ENCODE measurements around the gene S100PBP.
"Not testable (repeated sequence)": the region's sequence is repeated elsewhere in the genome, so short reads cannot be mapped to it uniquely, and the experiment has no call there.

Gene S100PBP

GRCh38 chr1:32786856-32787255, 30.6 kb upstream of the S100PBP start:
- no peak for DNase-seq

GRCh38 chr1:32789356-32789755, 28.1 kb upstream of the S100PBP start:
- not testable (repeated sequence) for DNase-seq

- no peak for DNase-seq
These were observed 25.6 kb upstream of the S100PBP start for GRCh38 chr1:32791881-32792280.

- not testable (repeated sequence) for DNase-seq
These were observed 21.7 kb upstream of the S100PBP start for GRCh38 chr1:32795763-32796162.

GRCh38 chr1:32797456-32797855, 20.0 kb upstream of the S100PBP start:
- no peak for DNase-seq

- DNase-seq, result no peak
These were observed 19.3 kb upstream of the S100PBP start for GRCh38 chr1:32798191-32798590.

- no peak for DNase-seq
These were observed 18.6 kb upstream of the S100PBP start for GRCh38 chr1:32798679-32799416.

- DNase-seq, result no peak
These were observed 16.2 kb upstream of the S100PBP start for GRCh38 chr1:32801096-32801715.

- not testable (repeated sequence) for DNase-seq
These were observed 13.0 kb upstream of the S100PBP start for GRCh38 chr1:32804460-32804859.

- DNase-seq, result no peak
These were observed 11.2 kb upstream of the S100PBP start for GRCh38 chr1:32806290-32806689.

GRCh38 chr1:32806910-32807523, 10.4 kb upstream of the S100PBP start:
- no peak for DNase-seq

GRCh38 chr1:32808580-32808979, 8.9 kb upstream of the S100PBP start:
- DNase-seq, result no peak

- no peak for DNase-seq
These were observed 7.1 kb upstream of the S100PBP start for GRCh38 chr1:32810358-32810757.

- no peak for DNase-seq
These were observed 6.2 kb upstream of the S100PBP start for GRCh38 chr1:32811265-32811664.

GRCh38 chr1:32811917-32812316, 5.5 kb upstream of the S100PBP start:
- DNase-seq, result no peak

- no peak for DNase-seq
These were observed 3.3 kb upstream of the S100PBP start for GRCh38 chr1:32813941-32814739.

- DNase-seq, result no peak
These were observed 736 bp upstream of the S100PBP start for GRCh38 chr1:32816676-32817158.

GRCh38 chr1:32817815-32818786, 648 bp downstream of the S100PBP start:
- peak; percentile 30 for DNase-seq

GRCh38 chr1:32818804-32819541, 1.5 kb downstream of the S100PBP start:
- no peak for DNase-seq

- DNase-seq, result no peak
These were observed 7.7 kb downstream of the S100PBP start for GRCh38 chr1:32825181-32825580.

- DNase-seq, result no peak
These were observed 10.9 kb downstream of the S100PBP start for GRCh38 chr1:32828341-32828740.
